ENCODE measurements around the gene ZDHHC17. TPM values are rescaled to one million over a fixed set of nuclear protein-coding genes. Genes with fewer than 3 reads are reported as not detected.

The ZDHHC17 gene
- total RNA-seq, 2 experiments from 2014 or later, result 27.6 to 33.4 TPM

GRCh38 chr12:76863005-76863670 is 99.2 kb downstream of the ZDHHC17 start:
- CTCF ChIA-PET, result no interaction called here
- no peaks in the 10 kb centered on the region for H3K9me3 Mint-ChIP-seq
- no peak overlapping the region for H3K27ac Mint-ChIP-seq

GRCh38 chr12:76863837-76864236 is 99.9 kb downstream of the ZDHHC17 start:
- no peaks in the 10 kb centered on the region for H3K9me3 Mint-ChIP-seq
- peaks cover 3% of the 10 kb centered on the region for H3K4me1 Mint-ChIP-seq
- ChIA-PET CTCF (no interaction called here), POLR2A (no interaction called here)
- H3K36me3 Mint-ChIP-seq (ENCODE audit: low read depth), result no peaks in the 10 kb centered on the region
- H3K4me3 Mint-ChIP-seq, result no peak overlapping the region
- H3K27ac Mint-ChIP-seq, result no peak overlapping the region
- peaks cover 1% of the 10 kb centered on the region for H3K27me3 Mint-ChIP-seq
- no peak for DNase-seq

More at GRCh38 chr12:76863005-76863670, 99.2 kb downstream of the ZDHHC17 start:
- peaks cover 3% of the 10 kb centered on the region for H3K4me1 Mint-ChIP-seq
- no peaks in the 10 kb centered on the region for H3K36me3 Mint-ChIP-seq (ENCODE audit: low read depth)
- H3K27me3 Mint-ChIP-seq, result peaks cover 1% of the 10 kb centered on the region
- no peak overlapping the region for H3K4me3 Mint-ChIP-seq
- DNase-seq, result no peak
- POLR2A ChIA-PET, result no interaction called here

- no peak for DNase-seq
- Mint-ChIP-seq H3K27ac (no peak overlapping the region), H3K36me3 (ENCODE audit: low read depth) (no peaks in the 10 kb centered on the region), H3K4me3 (no peak overlapping the region), H3K4me1 (no peaks in the 10 kb centered on the region), H3K27me3 (peaks cover 1% of the 10 kb centered on the region), H3K9me3 (no peaks in the 10 kb centered on the region)
- CTCF ChIA-PET, result no interaction called here
- POLR2A ChIA-PET, result no interaction called here
Measured at GRCh38 chr12:76864791-76865400, 101.0 kb downstream of the ZDHHC17 start.

GRCh38 chr12:76866151-76866567 is 102.2 kb downstream of the ZDHHC17 start:
- H3K4me3 Mint-ChIP-seq, result no peak overlapping the region
- H3K36me3 Mint-ChIP-seq (ENCODE audit: low read depth), result no peaks in the 10 kb centered on the region
- ChIA-PET CTCF (interaction anchor here (0.8 kb wide), 1 partner anchor 9 kb away, joined by 3 read pairs; no protein-coding TSS in a partner anchor), POLR2A (interaction anchor here (0.6 to 0.7 kb wide), 2 partner anchors 402 to 653 kb away, joined by 4 to 5 read pairs; no protein-coding TSS in a partner anchor)
- no peaks in the 10 kb centered on the region for H3K9me3 Mint-ChIP-seq
- no peak for DNase-seq
- peaks cover 4% of the 10 kb centered on the region for H3K27me3 Mint-ChIP-seq
- no peaks in the 10 kb centered on the region for H3K4me1 Mint-ChIP-seq
- no peak overlapping the region for H3K27ac Mint-ChIP-seq

- H3K9me3 Mint-ChIP-seq, result no peaks in the 10 kb centered on the region
- no peak overlapping the region for H3K4me3 Mint-ChIP-seq
- no peaks in the 10 kb centered on the region for H3K36me3 Mint-ChIP-seq (ENCODE audit: low read depth)
- POLR2A ChIA-PET, result no interaction called here
- DNase-seq, result no peak
- no peaks in the 10 kb centered on the region for H3K4me1 Mint-ChIP-seq
- peaks cover 4% of the 10 kb centered on the region for H3K27me3 Mint-ChIP-seq
- CTCF ChIA-PET, result interaction anchor here (0.8 kb wide), 1 partner anchor 8 kb away, joined by 3 read pairs; no protein-coding TSS in a partner anchor
- no peak overlapping the region for H3K27ac Mint-ChIP-seq
Measured at GRCh38 chr12:76866726-76867125, 102.8 kb downstream of the ZDHHC17 start.

GRCh38 chr12:76871082-76871481 is 107.2 kb downstream of the ZDHHC17 start:
- no peak for DNase-seq
- H3K27me3 Mint-ChIP-seq, result peaks cover 9% of the 10 kb centered on the region

GRCh38 chr12:76871742-76872141 is 107.8 kb downstream of the ZDHHC17 start:
- no peak overlapping the region for H3K27ac Mint-ChIP-seq
- CTCF ChIA-PET, result no interaction called here
- H3K4me3 Mint-ChIP-seq, result no peak overlapping the region
- POLR2A ChIA-PET, result no interaction called here
- DNase-seq, result no peak
- no peaks in the 10 kb centered on the region for H3K36me3 Mint-ChIP-seq (ENCODE audit: low read depth)
- H3K9me3 Mint-ChIP-seq, result no peaks in the 10 kb centered on the region
- peaks cover 11% of the 10 kb centered on the region for H3K27me3 Mint-ChIP-seq
- H3K4me1 Mint-ChIP-seq, result no peaks in the 10 kb centered on the region

More at GRCh38 chr12:76871082-76871481, 107.2 kb downstream of the ZDHHC17 start:
- no peaks in the 10 kb centered on the region for H3K36me3 Mint-ChIP-seq (ENCODE audit: low read depth)
- ChIA-PET CTCF (interaction anchor here (0.6 to 1.0 kb wide), 3 partner anchors 22 to 719 kb away, joined by 3 read pairs; no protein-coding TSS in a partner anchor), POLR2A (no interaction called here)
- no peak overlapping the region for H3K4me3 Mint-ChIP-seq
- no peak overlapping the region for H3K27ac Mint-ChIP-seq
- no peaks in the 10 kb centered on the region for H3K9me3 Mint-ChIP-seq
- H3K4me1 Mint-ChIP-seq, result no peaks in the 10 kb centered on the region

- ChIA-PET CTCF (no interaction called here), POLR2A (no interaction called here)
- Mint-ChIP-seq H3K27me3 (peaks cover 18% of the 10 kb centered on the region), H3K4me1 (peaks cover under 1% of the 10 kb centered on the region), H3K4me3 (no peak overlapping the region), H3K9me3 (no peaks in the 10 kb centered on the region), H3K27ac (no peak overlapping the region), H3K36me3 (ENCODE audit: low read depth) (no peaks in the 10 kb centered on the region)
- DNase-seq, result no peak
Measured at GRCh38 chr12:76872415-76872814, 108.5 kb downstream of the ZDHHC17 start.

GRCh38 chr12:76874027-76874426 is 110.1 kb downstream of the ZDHHC17 start:
- Mint-ChIP-seq H3K4me1 (peaks cover 7% of the 10 kb centered on the region), H3K4me3 (no peak overlapping the region), H3K27me3 (peaks cover 30% of the 10 kb centered on the region), H3K36me3 (ENCODE audit: low read depth) (no peaks in the 10 kb centered on the region), H3K9me3 (no peaks in the 10 kb centered on the region), H3K27ac (no peak overlapping the region)
- ChIA-PET CTCF (interaction anchor here (0.9 kb wide), 1 partner anchor 17 kb away, joined by 3 read pairs; no protein-coding TSS in a partner anchor), POLR2A (no interaction called here)
- no peak for DNase-seq

- no peak overlapping the region for H3K4me3 Mint-ChIP-seq
- no peaks in the 10 kb centered on the region for H3K36me3 Mint-ChIP-seq (ENCODE audit: low read depth)
- peaks cover 34% of the 10 kb centered on the region for H3K27me3 Mint-ChIP-seq
- ChIA-PET CTCF (interaction anchor here (1.1 kb wide), 1 partner anchor 8 kb away, joined by 3 read pairs; no protein-coding TSS in a partner anchor), POLR2A (no interaction called here)
- no peak overlapping the region for H3K27ac Mint-ChIP-seq
- peaks cover 10% of the 10 kb centered on the region for H3K4me1 Mint-ChIP-seq
- H3K9me3 Mint-ChIP-seq, result no peaks in the 10 kb centered on the region
- DNase-seq, result no peak
Measured at GRCh38 chr12:76874491-76875190, 110.7 kb downstream of the ZDHHC17 start.

GRCh38 chr12:76876696-76877229 is 112.8 kb downstream of the ZDHHC17 start:
- Mint-ChIP-seq H3K9me3 (no peaks in the 10 kb centered on the region), H3K4me3 (no peak overlapping the region), H3K27me3 (peaks cover 52% of the 10 kb centered on the region), H3K36me3 (ENCODE audit: low read depth) (no peaks in the 10 kb centered on the region), H3K4me1 (peaks cover 10% of the 10 kb centered on the region), H3K27ac (no peak overlapping the region)
- DNase-seq, result no peak
- CTCF ChIA-PET, result no interaction called here
- POLR2A ChIA-PET, result no interaction called here

GRCh38 chr12:76878099-76878898 is 114.4 kb downstream of the ZDHHC17 start:
- H3K4me1 Mint-ChIP-seq, result peaks cover 10% of the 10 kb centered on the region
- H3K4me3 Mint-ChIP-seq, result peak overlapping the region; percentile 90
- CTCF ChIA-PET, result no interaction called here
- peak overlapping the region; percentile 78 for H3K27ac Mint-ChIP-seq
- POLR2A ChIA-PET, result no interaction called here
- no peak for DNase-seq
- peaks cover 62% of the 10 kb centered on the region for H3K27me3 Mint-ChIP-seq
- no peaks in the 10 kb centered on the region for H3K9me3 Mint-ChIP-seq
- no peaks in the 10 kb centered on the region for H3K36me3 Mint-ChIP-seq (ENCODE audit: low read depth)
